AG04449 (cell line): ENCODE data around the gene CHMP6.

Experiments used
- CTCF ChIA-PET: fragments of 350-600 bp; formaldehyde crosslinking; extraction: SDS; loops from one replicate; lab custom pipeline; 2021; ENCODE audit warnings: antibody characterized with exemption; lab: Yijun Ruan, JAX
- POLR2A ChIA-PET: fragments of 400-600, 350-600 bp; formaldehyde crosslinking; extraction: SDS; loops from one replicate; lab custom pipeline; 2020; ENCODE audit warnings: antibody characterized with exemption, inconsistent platforms; lab: Yijun Ruan, JAX
- DNase-seq: peaks from one replicate; pipeline ENCODE4 v3.0.0-alpha.2; 2010; ENCODE audit warnings: low read depth, low spot score
- H3K4me3 ChIP-seq: 2 replicates; pipeline ENCODE4 v1.5.1; 2011; ENCODE audit warnings: low read depth, mild to moderate bottlenecking, control low read depth, low read length
- CTCF ChIP-seq: IDR thresholded peaks from one replicate; pipeline ENCODE4 v1.5.1; 2011; ENCODE audit warnings: mild to moderate bottlenecking, moderate library complexity, low read length, control low read depth, inconsistent platforms; ENCODE audit not compliant: insufficient read depth; ENCODE audit errors: missing control alignments

The CHMP6 gene

DNA sequence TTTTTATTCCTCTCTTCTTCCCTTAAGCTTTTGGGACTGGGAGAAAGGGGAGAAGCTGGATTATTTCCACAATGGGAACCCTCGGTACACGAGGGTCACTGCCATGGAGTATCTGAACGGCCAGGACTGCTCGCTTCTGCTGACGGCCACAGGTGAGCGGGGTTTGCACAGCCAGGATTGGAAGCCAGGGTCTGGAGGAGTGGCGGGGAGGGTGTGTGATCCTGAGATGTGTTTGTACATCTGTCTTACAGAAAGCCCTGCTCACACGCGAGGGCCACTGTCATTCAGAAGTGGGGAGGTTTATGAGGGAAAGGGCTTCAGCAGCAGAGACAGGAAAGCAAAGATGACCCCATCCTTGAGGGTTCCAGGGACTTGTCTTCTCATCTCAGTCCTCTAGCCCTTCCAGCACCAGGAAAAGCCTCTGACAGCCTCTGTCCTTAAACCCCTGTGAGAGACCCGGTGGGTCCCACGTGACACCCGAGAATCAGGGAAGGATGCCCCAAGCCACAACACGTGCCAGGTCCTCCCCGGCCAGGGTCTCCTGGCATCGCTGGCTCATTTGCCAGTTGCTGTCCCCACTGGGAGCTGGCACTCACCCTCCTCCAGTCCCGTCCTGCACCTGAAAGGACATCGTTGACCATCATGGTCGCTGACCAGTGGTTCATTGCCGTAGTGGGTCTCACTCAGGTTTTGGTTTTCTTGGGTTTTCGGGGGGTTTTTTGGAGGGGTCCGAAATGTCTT, 44.3 kb upstream of the CHMP6 start:
- TF ChIP-seq CTCF = no peak
- ChIA-PET CTCF (no interaction called here), POLR2A (no interaction called here)
- H3K4me3 ChIP-seq = no peak overlapping the region
- no peak for DNase-seq

GRCh38 chr17:80948019-80948975, 43.3 kb upstream of the CHMP6 start:
- no peak for TF ChIP-seq CTCF
- ChIA-PET POLR2A (no interaction called here), CTCF (interaction anchor here (1.0 kb wide), 1 partner anchor 521 kb away, joined by 5 read pairs; no protein-coding TSS in a partner anchor)

GRCh38 chr17:80948976-80949450, 42.6 kb upstream of the CHMP6 start:
- H3K4me3 ChIP-seq = no peak overlapping the region
- CTCF ChIA-PET = interaction anchor here (1.0 kb wide), 1 partner anchor 522 kb away, joined by 5 read pairs; no protein-coding TSS in a partner anchor
- DNase-seq = no peak
- POLR2A ChIA-PET = no interaction called here
- TF ChIP-seq CTCF = no peak

More at GRCh38 chr17:80948019-80948975, 43.3 kb upstream of the CHMP6 start:
- no peak for DNase-seq
- no peak overlapping the region for H3K4me3 ChIP-seq

DNA sequence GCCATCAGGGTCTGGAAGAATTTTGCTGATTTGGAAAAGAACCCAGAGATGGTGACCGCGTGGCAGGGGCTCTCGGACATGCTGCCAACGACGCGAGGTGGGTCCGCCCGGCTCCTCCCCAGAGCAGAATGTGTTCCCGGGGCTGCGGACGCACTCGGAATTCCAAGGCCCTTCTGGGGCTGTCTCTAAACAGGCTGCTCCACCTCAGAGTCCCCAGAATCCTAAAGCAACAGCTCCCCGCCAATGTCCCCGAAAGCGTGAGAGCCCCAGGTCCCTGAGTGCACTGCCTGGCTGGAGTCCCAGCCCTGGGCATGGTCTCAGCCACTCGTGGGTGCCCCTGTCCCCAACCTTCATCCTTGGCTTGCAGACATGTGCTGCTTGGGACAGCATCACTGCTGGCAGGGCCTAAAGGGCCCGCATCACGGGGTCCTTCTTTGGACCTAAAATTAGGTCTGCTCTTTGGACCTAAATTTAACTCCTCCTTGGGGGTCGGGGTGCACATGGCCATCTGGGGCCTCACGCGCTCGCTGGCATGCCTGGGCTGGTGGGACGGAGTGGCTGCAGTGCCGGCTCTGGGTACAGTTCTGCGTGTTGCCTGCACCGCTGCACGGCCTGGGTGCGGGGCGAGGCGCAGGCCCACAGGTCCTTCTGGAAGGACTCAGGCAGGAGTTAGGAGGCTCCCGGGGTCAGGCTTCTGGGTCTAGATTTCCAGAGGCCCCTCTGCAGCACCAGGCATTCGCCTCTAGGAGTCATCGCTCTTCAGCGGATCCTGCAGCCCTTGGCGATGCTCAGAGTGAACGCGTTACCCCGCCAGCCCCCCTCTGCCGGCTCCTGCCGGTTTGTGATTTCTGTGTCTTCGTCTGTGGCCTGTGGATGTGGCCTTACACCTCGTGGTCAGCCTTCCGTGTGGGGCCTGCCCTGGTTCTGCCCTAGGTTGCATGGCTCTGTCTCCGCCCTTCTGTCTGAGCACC, 41.9 kb upstream of the CHMP6 start:
- no peak for DNase-seq
- ChIA-PET CTCF (interaction anchor here (1.0 to 1.7 kb wide), 2 partner anchors 8 to 523 kb away, joined by 4 to 5 read pairs; no protein-coding TSS in a partner anchor), POLR2A (no interaction called here)
- no peak for TF ChIP-seq CTCF
- no peak overlapping the region for H3K4me3 ChIP-seq

DNA sequence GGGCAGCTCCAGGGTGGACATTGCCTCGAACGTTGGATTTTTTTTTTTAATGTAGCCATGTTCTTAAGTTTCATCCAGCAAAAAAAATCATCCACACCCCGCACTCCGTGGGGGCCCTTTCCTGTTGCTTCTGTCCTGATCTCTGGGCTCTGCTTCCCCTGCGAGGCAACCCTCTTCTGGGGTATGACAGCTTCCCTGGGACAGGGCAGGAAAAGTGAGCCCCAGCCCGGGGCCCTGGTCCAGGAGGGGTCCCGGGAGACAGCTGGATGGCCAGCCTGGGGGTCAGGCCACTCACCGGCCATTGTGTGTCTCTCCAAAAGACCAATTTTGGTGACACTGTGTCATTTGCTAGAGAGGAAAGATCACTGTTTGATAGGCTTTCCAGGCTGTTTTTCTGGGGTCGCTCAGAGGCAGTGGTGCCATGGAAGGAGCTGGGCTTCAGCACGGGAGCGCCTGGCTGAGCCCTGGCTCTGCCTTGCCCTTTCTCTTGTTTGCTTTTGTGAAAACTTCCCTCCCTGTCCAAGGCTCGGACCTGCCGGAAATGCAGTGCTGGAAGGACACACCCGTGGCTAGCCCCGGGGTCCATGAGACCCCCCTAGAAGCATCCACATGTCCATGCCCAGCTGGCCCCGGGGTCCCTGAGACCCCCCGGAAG, 41.0 kb upstream of the CHMP6 start:
- no peak for DNase-seq
- TF ChIP-seq CTCF = no peak
- POLR2A ChIA-PET = no interaction called here
- CTCF ChIA-PET = interaction anchor here (1.7 kb wide), 1 partner anchor 9 kb away, joined by 4 read pairs; no protein-coding TSS in a partner anchor
- no peak overlapping the region for H3K4me3 ChIP-seq
